HG03025 (cell line): Measurements from ENCODE around the gene C19orf81.

ENCODE experiments used
- ATAC-seq: cut with Tn5 transposase; IDR thresholded peaks from one replicate; pipeline ENCODE4 v1.9.1; 2021; ENCODE audit warnings: mild to moderate bottlenecking, moderate library complexity; ENCODE audit not compliant: unreplicated experiment, low FRiP score

C19orf81 gene

GRCh38 chr19:50705422-50706019, 56.3 kb downstream of the C19orf81 start:
- ATAC-seq = no peak

GRCh38 chr19:50706387-50706786, 57.1 kb downstream of the C19orf81 start:
- ATAC-seq = no peak

- ATAC-seq = no peak
Observed at GRCh38 chr19:50708179-50708879, 59.1 kb downstream of the C19orf81 start.
